Hepatocyte (in vitro differentiated cells): ENCODE results near the gene ZNF423. TPM values are rescaled to one million over a fixed set of nuclear protein-coding genes. Genes with fewer than 3 reads are reported as not detected.

Source experiments
- DNase-seq: peaks from one replicate; pipeline ENCODE4 v3.0.0-alpha.2; 2016; ENCODE audit warnings: low spot score
- H2AFZ ChIP-seq: fragments of 200-600 bp; sonication (generic); 2 replicates; pipeline ENCODE4 v1.6.0; 2016; ENCODE audit warnings: antibody characterized with exemption, mild to moderate bottlenecking
- H3K27ac ChIP-seq: fragments of 200-600 bp; sonication (generic); 2 replicates; pipeline ENCODE4 v1.5.1; 2016; ENCODE audit warnings: mild to moderate bottlenecking
- H3K27me3 ChIP-seq: fragments of 200-600 bp; sonication (generic); 2 replicates; pipeline ENCODE4 v1.6.1; 2016
- H3K36me3 ChIP-seq: fragments of 200-600 bp; sonication (generic); replicated peaks from 2 replicates; pipeline ENCODE4 v1.5.1; 2016; ENCODE audit warnings: low read depth; ENCODE audit not compliant: insufficient read depth
- H3K4me1 ChIP-seq: fragments of 200-600 bp; sonication (generic); 2 replicates; pipeline ENCODE4 v1.5.1; 2016; ENCODE audit warnings: mild to moderate bottlenecking, moderate library complexity; ENCODE audit not compliant: insufficient read depth
- H3K4me2 ChIP-seq: fragments of 200-600 bp; sonication (generic); 2 replicates; pipeline ENCODE4 v1.6.0; 2016
- H3K4me3 ChIP-seq: fragments of 200-600 bp; sonication (generic); 2 replicates; pipeline ENCODE4 v1.5.1; 2016; ENCODE audit warnings: mild to moderate bottlenecking
- H3K79me2 ChIP-seq: fragments of 200-600 bp; sonication (generic); 2 replicates; pipeline ENCODE4 v1.6.0; 2017; ENCODE audit warnings: mild to moderate bottlenecking
- H3K9me2 ChIP-seq: fragments of 200-600 bp; sonication (generic); replicated peaks from 2 replicates; pipeline ENCODE4 v1.6.0; 2017; ENCODE audit warnings: mild to moderate bottlenecking; ENCODE audit not compliant: insufficient read depth
- H3K9me3 ChIP-seq: fragments of 200-600 bp; sonication (generic); 2 replicates; pipeline ENCODE4 v1.5.1; 2016; ENCODE audit warnings: low read depth, mild to moderate bottlenecking
- H4K20me1 ChIP-seq: fragments of 200-600 bp; sonication (generic); 2 replicates; pipeline ENCODE4 v1.6.0; 2016; ENCODE audit warnings: mild to moderate bottlenecking; ENCODE audit not compliant: insufficient read depth, poor library complexity, severe bottlenecking
- EZH2 ChIP-seq: fragments of 200-600 bp; sonication (generic); IDR thresholded peaks from 2 replicates; pipeline ENCODE4 v1.6.1; 2016; ENCODE audit warnings: antibody characterized with exemption, mild to moderate bottlenecking, borderline replicate concordance
- EZH2phosphoT487 ChIP-seq: fragments of 200-600 bp; sonication (generic); IDR thresholded peaks from one replicate; pipeline ENCODE4 v1.6.1; 2018; ENCODE audit warnings: antibody characterized with exemption, mild to moderate bottlenecking, low read depth, moderate library complexity; ENCODE audit not compliant: unreplicated experiment, severe bottlenecking
- WGBS: methylation state at CpG from one replicate; pipeline ENCODE4 v1.1.6; 2016; ENCODE audit warnings: low lambda C conversion rate; ENCODE audit errors: missing lambda C conversion rate; 5-methylcytosine and 5-hydroxymethylcytosine counted together
- polyA plus RNA-seq: library from polyadenylated mRNA; unstranded; fragments of >200 nt; fragmentation: Nextera tagmentation; extraction: Ambion mirVana; gene quantifications from 2 replicates; pipeline ENCODE4 v1.2.1, GENCODE V29; 2016
- total RNA-seq: library from RNA; depleted of rRNA; stranded (reverse); fragments of >200 nt; gene quantifications from 2 replicates; pipeline ENCODE4 v1.2.3, GENCODE V29; 2014
- TF ChIP-seq, protein P1 (sequence below): fragments of 200-600 bp; sonication (generic); IDR thresholded peaks from 2 replicates; pipeline ENCODE4 v1.5.1; 2016; ENCODE audit warnings: antibody characterized with exemption, mild to moderate bottlenecking; ENCODE audit not compliant: poor library complexity

Gene ZNF423
- total and polyA plus RNA-seq, 2 experiments from 2014 or later: 9.6 to 11.8 TPM

GRCh38 chr16:49672753-49673152 is 183.2 kb downstream of the ZNF423 start:
- TF ChIP-seq EZH2phosphoT487 (no peak), EZH2 (no peak)
- TF ChIP-seq, protein P1, sequence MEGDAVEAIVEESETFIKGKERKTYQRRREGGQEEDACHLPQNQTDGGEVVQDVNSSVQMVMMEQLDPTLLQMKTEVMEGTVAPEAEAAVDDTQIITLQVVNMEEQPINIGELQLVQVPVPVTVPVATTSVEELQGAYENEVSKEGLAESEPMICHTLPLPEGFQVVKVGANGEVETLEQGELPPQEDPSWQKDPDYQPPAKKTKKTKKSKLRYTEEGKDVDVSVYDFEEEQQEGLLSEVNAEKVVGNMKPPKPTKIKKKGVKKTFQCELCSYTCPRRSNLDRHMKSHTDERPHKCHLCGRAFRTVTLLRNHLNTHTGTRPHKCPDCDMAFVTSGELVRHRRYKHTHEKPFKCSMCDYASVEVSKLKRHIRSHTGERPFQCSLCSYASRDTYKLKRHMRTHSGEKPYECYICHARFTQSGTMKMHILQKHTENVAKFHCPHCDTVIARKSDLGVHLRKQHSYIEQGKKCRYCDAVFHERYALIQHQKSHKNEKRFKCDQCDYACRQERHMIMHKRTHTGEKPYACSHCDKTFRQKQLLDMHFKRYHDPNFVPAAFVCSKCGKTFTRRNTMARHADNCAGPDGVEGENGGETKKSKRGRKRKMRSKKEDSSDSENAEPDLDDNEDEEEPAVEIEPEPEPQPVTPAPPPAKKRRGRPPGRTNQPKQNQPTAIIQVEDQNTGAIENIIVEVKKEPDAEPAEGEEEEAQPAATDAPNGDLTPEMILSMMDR: no peak
- Histone ChIP-seq H4K20me1 (no peaks in the 10 kb centered on the region), H2AFZ (no peak overlapping the region), H3K9me2 (no peaks in the 10 kb centered on the region), H3K79me2 (no peaks in the 10 kb centered on the region), H3K4me2 (no peak overlapping the region), H3K27me3 (no peaks in the 10 kb centered on the region), H3K27ac (no peak overlapping the region), H3K36me3 (no peaks in the 10 kb centered on the region), H3K4me3 (no peak overlapping the region), H3K4me1 (no peaks in the 10 kb centered on the region), H3K9me3 (no peaks in the 10 kb centered on the region)
- WGBS: 88% methylated on average over 11 of the region's 11 CpGs
- no peak for DNase-seq

- no peaks in the 10 kb centered on the region for H3K9me3 ChIP-seq
- TF ChIP-seq, protein P1: no peak
- TF ChIP-seq EZH2 (no peak), EZH2phosphoT487 (no peak)
- no peaks in the 10 kb centered on the region for H3K36me3 ChIP-seq
- peaks cover 5% of the 10 kb centered on the region for H3K4me1 ChIP-seq
- H3K4me2 ChIP-seq: no peak overlapping the region
- H3K27me3 ChIP-seq: no peaks in the 10 kb centered on the region
- H3K4me3 ChIP-seq: no peak overlapping the region
- H3K79me2 ChIP-seq: no peaks in the 10 kb centered on the region
- no peak for DNase-seq
- H3K27ac ChIP-seq: no peak overlapping the region
- 92% methylated on average over 12 of the region's 12 CpGs for WGBS
- H4K20me1 ChIP-seq: no peaks in the 10 kb centered on the region
- no peaks in the 10 kb centered on the region for H3K9me2 ChIP-seq
- H2AFZ ChIP-seq: no peak overlapping the region
Measured at GRCh38 chr16:49671333-49671732, 184.6 kb downstream of the ZNF423 start.

DNA sequence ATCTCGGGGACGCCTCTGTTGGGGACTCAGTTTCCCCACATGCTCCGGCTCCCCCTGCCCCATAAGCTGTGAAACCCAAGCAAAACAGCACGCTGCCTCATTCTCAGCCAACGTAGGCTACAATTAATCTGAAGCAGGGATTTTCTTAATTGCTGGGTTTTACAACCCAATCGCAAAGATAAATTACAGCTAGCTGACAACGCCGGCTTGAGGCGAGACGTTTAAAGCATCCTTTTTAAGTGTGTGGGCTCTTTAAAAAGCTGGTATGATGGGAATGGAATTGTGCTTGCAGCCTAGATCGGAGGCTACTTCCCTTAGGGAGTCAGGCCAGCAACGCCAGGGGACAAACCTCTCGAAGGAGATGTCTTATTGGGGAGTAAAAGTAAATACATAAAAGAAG is 185.3 kb downstream of the ZNF423 start:
- Histone ChIP-seq H3K27ac (no peak overlapping the region), H2AFZ (no peak overlapping the region), H3K27me3 (no peaks in the 10 kb centered on the region), H3K4me3 (no peak overlapping the region), H3K79me2 (no peaks in the 10 kb centered on the region), H4K20me1 (no peaks in the 10 kb centered on the region), H3K9me3 (no peaks in the 10 kb centered on the region), H3K4me1 (peaks cover 10% of the 10 kb centered on the region), H3K9me2 (no peaks in the 10 kb centered on the region), H3K36me3 (no peaks in the 10 kb centered on the region), H3K4me2 (no peak overlapping the region)
- 65% methylated on average over 13 of the region's 13 CpGs for WGBS
- DNase-seq: no peak
- TF ChIP-seq EZH2phosphoT487 (no peak), EZH2 (no peak)
- TF ChIP-seq, protein P1: no peak
